Breast epithelium (tissue), 4 donors: ENCODE data around the gene NGB. TPM values are rescaled to one million over a fixed set of nuclear protein-coding genes. Genes with fewer than 3 reads are reported as not detected.

ENCODE experiments used
- DNase-seq, 2 donors: peaks; one replicate each; pipeline ENCODE4 v3.0.0-alpha.2; 2019; ENCODE audit warnings: low spot score in 2 of 2
- H3K27ac ChIP-seq, 2 donors: fragments of 200-600 bp; sonication (generic) in 1 of 2; one replicate each; pipeline ENCODE4 v1.5.1; 2016 to 2019; ENCODE audit warnings: mild to moderate bottlenecking in 1 of 2
- H3K27me3 ChIP-seq, 2 donors: fragments of 200-600 bp; sonication (generic) in 1 of 2; one replicate each; pipeline versions ENCODE4 v1.5.1 to v1.6.0; 2017 to 2019; ENCODE audit warnings: control low read depth in 1 of 2, mild to moderate bottlenecking in 1 of 2
- H3K36me3 ChIP-seq: fragments of 200-600 bp; one replicate; pipeline ENCODE4 v1.5.1; 2019
- H3K4me1 ChIP-seq, 2 donors: fragments of 200-600 bp; sonication (generic); one replicate each; pipeline ENCODE4 v1.5.1; 2016 to 2019; ENCODE audit warnings: control low read depth in 1 of 2
- H3K4me3 ChIP-seq, 3 donors: fragments of 200-600 bp; sonication (generic); 1 replicate in 2 of 3; 2 replicates in 1 of 3; pipeline ENCODE4 v1.5.1; 2016 to 2019; ENCODE audit warnings: mild to moderate bottlenecking in 3 of 3, moderate library complexity in 2 of 3
- H3K9me3 ChIP-seq, 2 donors: fragments of 200-600 bp; sonication (generic) in 1 of 2; one replicate each; pipeline ENCODE4 v1.5.1; 2016 to 2019; ENCODE audit warnings: control low read depth in 1 of 2
- POLR2A ChIP-seq: fragments of 450-650 bp; IDR thresholded peaks from one replicate; pipeline ENCODE4 v1.6.1; 2016; ENCODE audit warnings: antibody characterized with exemption, mild to moderate bottlenecking, moderate library complexity
- POLR2AphosphoS5 ChIP-seq, 3 donors: sonication (generic); formaldehyde crosslinking; IDR thresholded peaks; one replicate each; pipeline ENCODE4 v1.6.1; 2017; ENCODE audit warnings: antibody characterized with exemption in 3 of 3
- intact Hi-C: fragments of 100-400 bp; cut with DNase I; formaldehyde crosslinking; loops from one replicate; pipeline ENCODE4 v1.15.1; 2023; ENCODE audit warnings: low total_unique reads
- total RNA-seq, 3 donors: library from RNA; depleted of rRNA; stranded (reverse); fragments of >200 nt; gene quantifications; one replicate each; pipeline ENCODE4 v1.1.0, GENCODE V29; 2016
- TF ChIP-seq, protein P1 (sequence below), 3 donors: fragments of 450-650 bp; IDR thresholded peaks; one replicate each; pipeline ENCODE4 v1.5.1; 2016 to 2017; ENCODE audit warnings: antibody characterized with exemption in 3 of 3, mild to moderate bottlenecking in 3 of 3, moderate library complexity in 3 of 3

The NGB gene
- total RNA-seq, 3 donors from 2014 or later, result not detected

DNA sequence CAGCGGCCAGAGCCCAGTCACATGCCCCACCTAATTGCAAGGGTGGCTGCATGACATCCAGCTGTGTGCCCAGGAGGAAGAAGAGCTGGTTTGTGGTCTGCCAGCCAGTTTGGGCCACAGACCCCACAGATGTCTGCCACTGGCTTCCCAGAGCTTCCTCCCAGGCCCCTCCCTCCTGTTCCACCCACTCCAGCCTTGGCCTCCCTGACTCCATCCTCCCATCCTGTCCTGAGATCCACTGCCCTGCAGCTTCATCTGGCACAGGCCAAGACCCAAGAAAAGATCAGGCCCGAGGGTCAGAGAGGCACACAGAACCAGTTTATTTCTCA lies 5.9 kb downstream of the NGB start:
- no peak for DNase-seq
- no peak for TF ChIP-seq POLR2A
- TF ChIP-seq, protein P1, sequence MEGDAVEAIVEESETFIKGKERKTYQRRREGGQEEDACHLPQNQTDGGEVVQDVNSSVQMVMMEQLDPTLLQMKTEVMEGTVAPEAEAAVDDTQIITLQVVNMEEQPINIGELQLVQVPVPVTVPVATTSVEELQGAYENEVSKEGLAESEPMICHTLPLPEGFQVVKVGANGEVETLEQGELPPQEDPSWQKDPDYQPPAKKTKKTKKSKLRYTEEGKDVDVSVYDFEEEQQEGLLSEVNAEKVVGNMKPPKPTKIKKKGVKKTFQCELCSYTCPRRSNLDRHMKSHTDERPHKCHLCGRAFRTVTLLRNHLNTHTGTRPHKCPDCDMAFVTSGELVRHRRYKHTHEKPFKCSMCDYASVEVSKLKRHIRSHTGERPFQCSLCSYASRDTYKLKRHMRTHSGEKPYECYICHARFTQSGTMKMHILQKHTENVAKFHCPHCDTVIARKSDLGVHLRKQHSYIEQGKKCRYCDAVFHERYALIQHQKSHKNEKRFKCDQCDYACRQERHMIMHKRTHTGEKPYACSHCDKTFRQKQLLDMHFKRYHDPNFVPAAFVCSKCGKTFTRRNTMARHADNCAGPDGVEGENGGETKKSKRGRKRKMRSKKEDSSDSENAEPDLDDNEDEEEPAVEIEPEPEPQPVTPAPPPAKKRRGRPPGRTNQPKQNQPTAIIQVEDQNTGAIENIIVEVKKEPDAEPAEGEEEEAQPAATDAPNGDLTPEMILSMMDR (IDR thresholded peaks at IDR 0.05), result no peak
- no peak for TF ChIP-seq POLR2AphosphoS5 (IDR thresholded peaks at IDR 0.05)
- no peak overlapping the region for H3K27ac ChIP-seq
- intact Hi-C loops, result no loop called here
- H3K4me3 ChIP-seq, result no peak overlapping the region
- no peaks in the 10 kb centered on the region for H3K4me1 ChIP-seq
- peaks cover 8 to 9% of the 10 kb centered on the region in 2 donors for H3K9me3 ChIP-seq
- H3K27me3 ChIP-seq, result peaks cover 0 to 11% of the 10 kb centered on the region in 2 donors
- H3K36me3 ChIP-seq, result no peaks in the 10 kb centered on the region

DNA sequence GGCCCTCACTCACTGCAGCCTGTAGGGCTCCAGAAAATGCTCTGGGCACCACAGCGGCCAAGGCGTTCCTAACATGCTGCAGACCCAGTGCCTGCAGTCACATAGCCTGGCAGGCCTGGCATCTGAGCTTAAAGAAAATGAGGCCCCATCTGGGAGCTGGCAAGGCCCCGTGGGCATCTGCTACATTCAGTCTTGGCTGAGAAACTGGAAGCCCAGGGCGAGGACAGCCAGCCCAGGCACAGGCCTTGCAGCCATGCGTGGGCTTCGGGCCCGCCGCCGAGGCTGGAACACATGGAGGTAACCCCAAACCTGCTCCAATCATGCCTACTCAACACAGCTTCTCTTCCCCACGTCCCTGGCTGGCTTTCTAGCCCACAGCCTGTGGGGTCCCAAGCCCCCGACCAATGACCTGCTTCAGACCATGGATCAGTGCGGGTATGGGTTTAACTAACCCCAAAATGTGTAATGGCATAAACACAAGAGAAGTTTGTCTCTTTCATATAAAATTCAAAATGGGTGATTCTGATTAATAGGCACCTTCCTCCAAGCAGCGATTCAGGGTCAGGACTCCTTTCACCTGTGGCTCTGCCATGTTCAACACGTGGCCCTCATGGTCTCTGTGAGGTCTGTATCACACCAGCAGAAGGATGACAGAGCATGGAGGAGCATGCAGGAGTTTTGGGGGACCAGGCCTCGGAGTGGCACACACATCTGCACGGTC lies 6.4 kb downstream of the NGB start:
- Histone ChIP-seq H3K27me3 (peaks cover 0 to 6% of the 10 kb centered on the region in 2 donors), H3K9me3 (peaks cover 8 to 9% of the 10 kb centered on the region in 2 donors), H3K4me1 (no peaks in the 10 kb centered on the region), H3K27ac (no peak overlapping the region), H3K4me3 (no peak overlapping the region), H3K36me3 (no peaks in the 10 kb centered on the region)
- intact Hi-C loops, result no loop called here
- no peak for DNase-seq
- TF ChIP-seq, protein P1 (IDR thresholded peaks at IDR 0.05), result no peak
- TF ChIP-seq POLR2AphosphoS5 (IDR thresholded peaks at IDR 0.05) (no peak), POLR2A (no peak)

DNA sequence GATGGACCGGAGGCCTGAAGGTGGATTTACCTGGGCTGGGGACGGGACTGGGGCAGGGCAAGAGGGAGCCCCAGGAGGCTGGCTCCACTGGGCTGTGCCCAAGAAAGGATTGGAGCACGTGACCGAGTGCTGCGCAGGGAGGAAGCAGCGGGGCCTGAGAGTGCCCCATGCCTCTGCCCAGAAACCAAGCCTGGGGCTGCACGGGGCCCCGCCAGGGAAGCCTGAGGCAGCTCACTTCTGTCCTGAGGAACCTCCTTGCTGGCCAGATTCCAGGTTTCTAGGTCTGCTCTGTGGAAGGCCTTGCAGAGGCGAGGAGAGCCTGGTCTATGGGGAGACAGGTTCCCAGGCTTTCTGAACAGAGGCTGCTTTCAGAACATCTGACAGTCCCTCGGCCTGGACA lies 10.4 kb downstream of the NGB start:
- Histone ChIP-seq H3K36me3 (no peaks in the 10 kb centered on the region), H3K27me3 (no peaks in the 10 kb centered on the region), H3K4me3 (no peak overlapping the region), H3K27ac (no peak overlapping the region), H3K9me3 (no peaks in the 10 kb centered on the region), H3K4me1 (no peaks in the 10 kb centered on the region)
- TF ChIP-seq, protein P1 (IDR thresholded peaks at IDR 0.05), result no peak
- TF ChIP-seq POLR2AphosphoS5 (IDR thresholded peaks at IDR 0.05) (no peak), POLR2A (no peak)
- intact Hi-C loops, result no loop called here
- DNase-seq, result no peak

DNA sequence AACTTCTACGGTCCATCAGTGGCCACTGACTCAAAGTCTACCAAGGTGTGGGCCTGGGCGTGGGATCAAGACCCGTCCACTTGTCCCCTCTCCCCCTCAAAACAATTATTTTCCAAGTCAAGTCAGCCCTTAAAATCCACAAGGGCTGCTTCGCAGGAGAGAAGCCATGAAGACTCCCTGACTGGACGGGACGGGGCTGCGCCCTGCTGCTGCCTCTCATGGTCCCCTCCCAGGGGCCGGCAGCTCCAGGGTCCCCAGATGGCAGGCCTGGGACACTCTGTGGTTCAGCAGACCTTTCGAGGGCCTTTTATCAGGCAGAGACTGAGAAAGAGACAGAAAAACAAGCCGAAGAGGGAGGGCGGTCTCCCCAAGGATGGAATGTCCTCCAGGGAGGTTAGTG lies 10.8 kb downstream of the NGB start:
- H3K36me3 ChIP-seq, result no peaks in the 10 kb centered on the region
- no peak overlapping the region for H3K4me3 ChIP-seq
- no peak for TF ChIP-seq POLR2AphosphoS5 (IDR thresholded peaks at IDR 0.05)
- TF ChIP-seq POLR2A, result no peak
- TF ChIP-seq, protein P1 (IDR thresholded peaks at IDR 0.05), result no peak
- no peak for DNase-seq
- intact Hi-C loops, result no loop called here
- no peaks in the 10 kb centered on the region for H3K4me1 ChIP-seq
- no peaks in the 10 kb centered on the region for H3K27me3 ChIP-seq
- H3K9me3 ChIP-seq, result no peaks in the 10 kb centered on the region
- no peak overlapping the region for H3K27ac ChIP-seq

DNA sequence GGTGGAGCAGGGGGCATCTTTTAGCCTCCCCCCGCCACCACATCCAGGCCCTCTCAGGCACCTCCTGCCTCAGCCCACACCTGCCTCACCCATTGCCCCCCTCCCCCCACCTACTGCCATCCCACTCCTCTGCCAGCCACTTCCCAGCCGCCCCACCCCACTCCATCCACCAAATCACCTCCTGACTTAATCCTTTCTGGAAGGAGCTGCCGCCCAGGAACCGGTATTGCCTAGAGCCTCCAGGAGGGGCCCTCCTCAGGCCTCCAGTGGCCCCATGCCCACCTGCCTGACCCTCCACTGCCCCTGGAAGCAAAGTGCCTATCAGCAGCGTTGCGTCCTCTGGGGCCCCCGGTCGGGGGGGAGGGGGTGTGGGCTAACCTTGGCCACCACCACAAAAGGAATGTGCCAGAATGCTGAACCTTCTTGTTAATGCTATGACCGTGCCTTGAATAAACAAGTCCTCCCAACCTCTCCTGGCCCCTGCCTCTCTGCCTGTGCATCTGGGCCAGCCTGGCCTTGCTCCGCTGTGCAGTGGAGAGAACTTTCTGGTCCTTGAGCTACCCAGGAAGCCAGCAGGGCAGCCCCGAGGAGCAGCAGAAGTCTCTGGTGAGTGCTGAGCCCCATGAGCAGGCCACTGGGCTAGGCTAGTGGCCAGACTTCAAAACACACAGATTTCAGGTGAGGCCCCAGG lies 11.8 kb downstream of the NGB start:
- no peaks in the 10 kb centered on the region for H3K4me1 ChIP-seq
- intact Hi-C loops, result no loop called here
- no peak for DNase-seq
- H3K27ac ChIP-seq, result no peak overlapping the region
- H3K4me3 ChIP-seq, result no peak overlapping the region
- no peaks in the 10 kb centered on the region for H3K36me3 ChIP-seq
- TF ChIP-seq POLR2AphosphoS5 (IDR thresholded peaks at IDR 0.05) (no peak), POLR2A (no peak)
- TF ChIP-seq, protein P1 (IDR thresholded peaks at IDR 0.05), result no peak
- no peaks in the 10 kb centered on the region for H3K9me3 ChIP-seq
- H3K27me3 ChIP-seq, result no peaks in the 10 kb centered on the region
